Right hindlimb (tissue), 1 donor: ENCODE measurements around the gene SGCG.
"Not testable (repeated sequence)": the region's sequence is repeated elsewhere in the genome, so short reads cannot be mapped to it uniquely, and the experiment has no call there.

Experiments
- DNase-seq: peaks from one replicate; pipeline ENCODE4 v3.0.0-alpha.2; 2018

The SGCG gene

DNA sequence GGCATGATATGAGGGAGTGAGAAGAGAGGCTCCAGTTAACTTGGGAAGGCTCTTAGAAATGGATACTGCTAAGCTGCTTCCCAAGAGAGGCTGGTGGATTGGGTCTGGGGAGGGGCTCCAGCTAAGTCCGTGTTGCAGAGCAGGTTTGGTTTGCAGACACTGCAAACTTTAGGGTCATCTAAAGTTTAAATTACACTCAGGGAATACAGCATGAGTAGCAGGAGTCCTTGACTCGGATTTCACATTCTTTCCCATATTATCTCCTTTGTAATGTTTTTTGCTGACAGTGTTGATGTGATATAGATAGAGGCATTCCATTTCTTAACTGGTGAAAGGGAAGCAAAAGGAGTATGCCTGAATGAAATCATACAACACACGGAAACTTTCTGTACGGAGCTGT lies 31.9 kb downstream of the SGCG start:
- DNase-seq, result peak; percentile 32

DNA sequence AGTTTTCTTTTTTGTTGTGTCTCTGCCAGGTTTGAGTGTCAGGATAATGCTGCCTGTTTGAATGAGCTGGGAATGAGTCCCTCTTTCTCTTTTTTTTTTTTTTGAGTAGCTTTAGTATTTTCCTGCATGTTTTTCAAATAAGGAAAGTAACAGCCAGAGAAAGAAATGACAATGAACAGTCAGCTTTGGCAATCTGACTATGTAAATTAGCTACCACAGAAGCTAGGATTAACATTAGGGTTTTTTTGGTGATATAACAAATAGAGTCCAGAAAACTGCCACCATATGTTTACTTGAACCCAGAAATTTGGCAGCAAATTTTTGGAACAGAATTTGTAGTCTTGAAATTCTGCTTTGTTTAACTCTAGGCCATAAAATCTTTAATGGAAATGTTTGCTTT lies 50.5 kb downstream of the SGCG start:
- DNase-seq, result no peak

DNA sequence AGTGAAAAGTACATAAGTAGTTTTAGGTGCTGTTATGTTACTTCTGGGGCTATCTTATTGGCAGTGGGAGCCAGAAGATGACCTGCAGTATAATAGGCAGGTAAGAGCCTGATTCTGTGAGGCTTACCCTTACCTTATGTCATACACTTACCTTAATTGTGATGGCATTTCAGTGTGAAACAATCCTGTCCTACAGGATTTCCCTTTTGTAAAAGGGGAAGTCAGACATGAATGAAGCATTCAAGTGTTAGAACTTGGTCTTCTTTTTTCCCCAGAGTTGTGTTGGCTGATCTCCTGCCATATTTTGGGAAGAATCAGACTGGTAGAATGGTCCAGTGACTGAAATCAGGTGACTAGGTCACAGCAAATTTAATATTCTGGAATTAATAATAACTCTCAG lies 55.2 kb downstream of the SGCG start:
- no peak for DNase-seq

DNA sequence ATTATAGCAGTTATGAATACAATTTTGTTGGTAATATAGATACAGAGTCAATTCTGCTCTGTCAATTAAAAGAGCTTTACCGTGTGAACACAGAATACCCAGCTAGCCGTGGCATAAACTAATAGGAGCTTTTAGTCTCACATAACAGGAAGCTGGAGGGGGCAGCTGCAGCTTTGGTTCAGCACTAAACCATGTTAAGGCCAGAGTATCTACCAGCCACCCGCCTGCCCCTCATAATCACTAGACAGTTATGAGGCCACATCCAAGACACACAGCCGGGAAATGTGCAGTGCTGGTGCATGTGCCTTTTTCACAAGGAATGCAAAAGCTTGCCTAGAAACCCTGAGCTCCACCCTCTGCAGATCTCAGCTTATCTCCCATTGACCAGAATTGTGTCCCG lies 62.3 kb downstream of the SGCG start:
- DNase-seq, result no peak

DNA sequence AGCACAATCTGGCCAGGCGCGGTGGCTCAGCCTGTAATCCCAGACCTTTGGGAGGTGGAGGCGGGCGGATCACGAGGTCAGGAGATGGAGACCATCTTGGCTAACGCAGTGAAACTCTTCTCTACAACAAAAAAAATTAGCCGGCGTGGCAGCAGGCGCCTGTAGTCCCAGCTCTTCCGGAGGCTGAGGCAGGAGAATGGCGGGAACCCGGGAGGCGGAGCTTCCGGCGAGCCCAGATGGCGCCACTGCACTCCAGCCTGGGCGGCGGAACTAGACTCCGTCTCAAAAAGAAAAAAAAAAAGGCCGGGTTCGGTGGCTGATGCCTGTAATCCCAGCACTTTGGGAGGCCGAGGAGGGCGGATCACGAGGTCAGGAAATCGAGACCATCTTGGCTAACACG lies 67.6 kb downstream of the SGCG start:
- DNase-seq, result not testable (repeated sequence)

DNA sequence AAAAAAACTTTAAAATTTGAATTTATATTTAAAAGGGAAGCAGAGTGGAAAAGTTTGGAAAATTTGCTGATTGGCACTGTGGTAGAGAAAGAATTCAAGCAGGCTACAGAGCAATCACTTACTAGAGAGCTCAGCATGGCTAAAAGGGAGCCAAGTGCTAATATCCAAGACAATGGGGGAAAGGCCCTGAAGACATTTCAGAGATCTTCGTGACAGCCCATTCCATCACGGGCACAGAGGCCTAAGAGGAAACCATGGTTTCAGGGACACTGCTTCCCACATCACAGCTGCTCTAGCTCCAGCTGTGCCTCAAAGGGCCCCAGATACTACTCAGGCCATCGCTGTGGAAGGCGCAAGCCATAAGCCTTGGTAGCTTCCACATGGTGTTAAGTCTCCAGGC lies 73.7 kb downstream of the SGCG start:
- no peak for DNase-seq

DNA sequence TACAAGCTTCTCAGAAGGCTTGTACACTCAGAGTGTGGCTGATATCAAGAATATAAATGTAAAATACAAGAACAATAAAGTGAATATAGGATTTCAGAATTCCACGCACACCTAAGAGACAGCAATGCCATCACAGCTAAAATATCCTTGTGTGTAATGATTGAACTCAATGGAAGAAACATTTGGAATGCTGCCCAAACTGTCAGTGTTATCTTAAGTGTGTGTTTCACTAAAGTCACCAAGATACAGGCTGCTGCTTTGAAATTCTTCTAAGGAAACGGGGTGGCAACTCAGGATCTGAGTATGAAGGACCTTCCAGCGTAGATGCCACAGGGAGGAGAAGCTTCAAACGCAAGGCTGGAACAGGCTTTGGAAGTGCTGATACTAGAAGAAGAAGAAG lies 86.8 kb downstream of the SGCG start:
- no peak for DNase-seq

DNA sequence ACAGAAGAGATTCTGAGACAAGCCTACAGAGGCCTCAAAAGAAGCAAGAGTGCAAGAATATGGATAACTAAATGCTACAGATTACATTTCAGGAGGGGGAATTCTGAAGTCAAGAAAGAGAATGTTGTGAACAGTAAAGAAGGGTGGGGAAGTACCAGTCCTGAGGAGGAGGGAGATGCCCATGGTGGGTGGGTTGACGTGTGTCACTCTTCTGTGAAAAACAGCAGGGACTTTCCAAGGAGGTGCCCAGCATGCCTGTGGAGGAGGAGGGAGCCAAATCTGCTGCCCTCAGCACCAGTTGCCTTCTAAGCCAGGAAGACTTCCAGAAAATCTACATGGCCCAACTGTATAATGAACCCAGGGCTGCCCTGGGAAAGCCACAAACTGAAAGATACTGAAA lies 87.7 kb downstream of the SGCG start:
- DNase-seq, result no peak

DNA sequence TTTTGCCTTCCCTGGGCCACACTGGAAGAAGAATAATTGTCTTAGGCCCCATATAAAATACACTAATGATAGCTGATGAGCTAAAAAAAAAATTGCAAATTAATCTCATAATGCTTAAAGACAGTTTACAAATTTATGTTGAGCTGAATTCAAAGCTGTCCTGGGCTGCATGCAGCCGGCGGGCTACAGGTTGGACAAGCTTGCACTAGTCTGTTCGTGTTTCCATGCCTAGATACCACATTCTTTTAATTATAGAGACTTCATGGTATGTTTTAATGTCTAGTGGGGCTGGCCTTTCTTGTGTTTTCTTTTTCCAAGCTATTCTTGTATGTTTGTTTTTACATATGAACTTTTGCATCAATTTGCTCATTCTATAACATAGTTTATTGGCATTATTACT lies 90.6 kb downstream of the SGCG start:
- no peak for DNase-seq

DNA sequence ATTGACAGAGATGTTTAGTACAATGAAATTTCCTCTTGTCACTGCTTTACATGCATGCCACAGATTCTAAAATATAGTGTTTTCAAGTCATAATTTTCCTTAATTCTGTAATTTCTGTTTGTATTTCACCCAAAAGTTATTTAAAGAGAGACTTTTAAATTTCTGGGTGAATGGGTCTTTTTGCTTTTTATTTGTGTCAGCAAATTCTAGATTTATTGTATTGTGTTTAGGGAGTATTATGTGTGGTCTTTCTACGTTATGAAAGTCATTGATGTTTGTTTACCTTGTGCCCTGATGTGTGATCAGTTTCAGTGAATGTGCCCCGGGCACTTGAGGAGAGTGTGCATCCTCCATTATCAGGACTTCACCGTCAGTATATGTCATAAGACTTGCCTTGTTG lies 92.7 kb downstream of the SGCG start:
- DNase-seq, result no peak

DNA sequence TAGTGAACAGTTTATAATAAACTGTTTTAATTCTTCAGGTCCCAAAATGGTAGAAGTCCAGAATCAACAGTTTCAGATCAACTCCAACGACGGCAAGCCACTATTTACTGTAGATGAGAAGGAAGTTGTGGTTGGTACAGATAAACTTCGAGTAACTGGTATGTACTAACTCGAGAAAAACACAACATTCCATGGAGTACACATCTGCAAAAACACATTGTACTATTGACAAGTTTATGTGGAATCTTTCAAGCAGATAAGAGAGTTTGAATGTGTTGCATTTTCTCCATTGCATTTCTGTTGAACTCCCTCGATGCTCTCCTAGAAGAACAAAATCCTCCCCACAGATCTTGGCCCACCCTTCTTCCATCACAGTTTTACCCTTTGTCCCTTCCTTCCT lies 98.5 kb downstream of the SGCG start:
- no peak for DNase-seq

DNA sequence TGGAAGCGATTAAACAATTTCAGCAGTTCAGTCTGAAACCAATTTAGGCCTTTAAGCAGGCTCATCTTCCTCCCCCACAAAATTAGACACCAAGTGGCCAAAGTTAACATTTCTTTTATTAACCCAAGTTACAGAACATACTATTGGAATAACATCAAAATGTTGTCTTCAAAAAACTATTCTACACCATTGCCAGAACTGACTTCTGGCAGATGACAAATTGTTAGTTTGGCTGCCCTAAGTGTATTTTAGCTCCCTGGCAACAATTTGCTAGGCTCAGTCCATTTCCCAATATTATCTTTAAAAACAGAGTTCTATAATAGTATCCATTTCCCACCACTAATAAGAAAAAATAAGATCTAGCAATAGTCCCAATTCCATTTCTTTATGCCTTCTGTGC lies 107.8 kb downstream of the SGCG start:
- DNase-seq, result no peak

DNA sequence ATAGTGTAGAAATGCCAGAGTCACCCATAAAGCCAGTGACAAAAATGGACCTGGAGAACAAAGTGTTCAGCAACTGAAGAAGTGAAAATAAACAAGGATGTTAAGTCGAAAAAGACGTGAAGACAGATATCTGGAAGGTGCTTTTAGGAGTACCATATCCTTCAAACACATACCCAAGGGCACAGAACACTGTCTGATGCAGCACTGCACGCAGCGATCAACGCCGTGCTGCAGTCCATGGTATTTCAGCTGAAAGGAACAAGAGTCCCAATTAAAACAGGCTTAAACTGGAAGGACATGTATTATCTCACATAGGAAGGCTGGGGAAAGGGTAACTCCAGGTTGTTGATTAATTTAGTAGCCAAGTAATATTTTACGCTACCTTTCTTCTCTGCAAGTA lies 108.2 kb downstream of the SGCG start:
- DNase-seq, result no peak

DNA sequence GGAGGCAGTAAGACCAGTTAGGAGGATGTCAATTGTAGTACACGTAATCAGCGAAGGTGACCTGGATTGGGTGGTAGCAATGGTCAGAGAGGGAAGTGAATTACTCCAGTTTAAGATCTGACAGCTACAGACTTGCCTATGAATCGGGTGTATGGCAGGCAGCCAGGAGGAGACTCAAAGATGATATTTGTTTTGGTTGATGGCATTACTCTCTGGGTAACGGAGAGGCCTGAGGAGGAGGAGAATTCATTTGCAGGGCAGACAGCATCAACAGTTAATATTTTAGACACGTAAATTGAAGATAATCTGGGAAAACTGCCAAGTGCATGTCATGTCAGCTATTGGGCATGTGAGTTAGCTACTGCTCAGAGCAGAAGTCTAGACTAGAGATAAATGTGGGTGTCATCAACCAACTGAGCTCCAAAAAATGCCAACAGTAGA lies 109.2 kb downstream of the SGCG start:
- DNase-seq, result peak; percentile 23

DNA sequence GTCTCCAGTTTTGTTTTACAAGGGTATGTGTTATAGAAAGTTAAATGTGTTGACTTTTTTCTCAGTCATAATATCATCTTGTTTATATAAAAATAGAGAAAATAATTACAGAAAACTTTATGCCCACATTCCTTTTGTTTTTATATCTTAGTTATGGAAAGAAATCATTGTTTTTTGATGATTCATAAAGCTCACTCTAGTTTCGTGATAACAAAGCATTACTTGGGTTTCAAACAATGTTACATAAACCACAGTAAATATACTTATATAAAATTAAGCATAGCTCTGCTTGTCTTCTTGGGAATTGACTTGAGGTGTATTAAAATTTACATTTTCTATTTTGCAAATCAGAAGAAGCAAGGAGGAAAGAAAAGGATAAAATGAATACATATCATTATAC lies 111.8 kb downstream of the SGCG start:
- DNase-seq, result no peak

DNA sequence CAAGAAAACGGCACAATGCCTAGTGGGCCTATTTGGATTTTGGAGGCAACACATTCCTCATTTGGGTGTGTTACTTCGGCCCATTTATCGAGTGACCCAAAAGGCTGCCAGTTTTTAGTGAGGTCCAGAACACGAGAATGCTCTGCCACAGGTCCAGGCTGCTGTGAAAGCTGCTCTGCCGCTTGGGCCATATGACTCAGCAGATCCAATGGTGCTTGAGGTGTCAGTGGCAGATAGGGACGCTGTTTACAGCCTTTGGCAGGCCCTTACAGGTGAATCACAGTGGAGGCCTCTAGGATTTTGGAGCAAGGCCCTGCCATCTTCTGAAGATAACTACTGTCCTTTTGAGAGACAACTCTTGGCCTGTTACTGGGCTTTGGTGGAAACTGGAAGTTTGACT lies 134.1 kb downstream of the SGCG start:
- DNase-seq, result not testable (repeated sequence)

DNA sequence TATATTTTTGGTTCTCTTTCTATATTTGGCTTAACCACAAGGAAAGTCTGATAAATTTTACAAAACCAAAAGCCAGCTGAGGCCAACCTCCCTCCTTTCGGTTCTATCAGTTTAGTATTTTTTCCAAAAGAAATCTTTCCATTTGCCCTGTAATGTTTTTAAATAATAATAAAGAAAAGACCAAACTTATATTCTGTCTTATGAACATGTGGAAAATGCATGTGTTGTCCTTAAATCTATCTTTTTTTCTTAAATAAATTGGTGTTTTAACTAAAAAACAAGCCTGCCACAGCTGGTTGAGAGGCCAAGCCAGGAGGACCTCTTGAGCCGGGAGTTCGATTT lies 139.1 kb downstream of the SGCG start:
- no peak for DNase-seq

DNA sequence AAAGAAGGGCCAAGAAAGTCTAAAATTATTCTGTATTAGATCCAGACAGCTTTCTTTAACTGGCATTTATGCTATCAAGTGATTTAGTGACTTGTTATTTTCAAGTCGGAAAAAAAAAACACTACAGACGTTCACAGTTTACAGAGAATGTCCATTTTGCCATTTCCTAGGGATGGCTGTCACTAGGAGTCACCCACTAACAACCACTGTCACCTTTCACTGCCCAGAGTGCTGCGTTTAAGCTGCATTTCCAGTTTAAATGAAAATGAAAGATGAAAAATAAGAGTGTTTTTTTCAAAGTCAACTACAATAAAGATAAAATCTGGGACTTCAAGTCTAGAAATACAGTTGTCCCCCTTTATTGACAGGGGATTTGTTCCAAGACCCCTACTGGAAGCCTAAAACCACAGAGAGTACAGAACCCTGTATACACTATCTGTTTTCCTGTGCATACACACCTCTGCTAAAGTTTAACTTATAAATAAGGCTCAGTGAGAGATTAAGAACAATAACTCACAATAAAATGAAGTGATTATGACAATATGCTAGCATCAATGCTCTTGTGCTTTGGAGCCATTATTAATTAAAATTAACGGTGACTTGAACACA lies 140.3 kb downstream of the SGCG start:
- no peak for DNase-seq

DNA sequence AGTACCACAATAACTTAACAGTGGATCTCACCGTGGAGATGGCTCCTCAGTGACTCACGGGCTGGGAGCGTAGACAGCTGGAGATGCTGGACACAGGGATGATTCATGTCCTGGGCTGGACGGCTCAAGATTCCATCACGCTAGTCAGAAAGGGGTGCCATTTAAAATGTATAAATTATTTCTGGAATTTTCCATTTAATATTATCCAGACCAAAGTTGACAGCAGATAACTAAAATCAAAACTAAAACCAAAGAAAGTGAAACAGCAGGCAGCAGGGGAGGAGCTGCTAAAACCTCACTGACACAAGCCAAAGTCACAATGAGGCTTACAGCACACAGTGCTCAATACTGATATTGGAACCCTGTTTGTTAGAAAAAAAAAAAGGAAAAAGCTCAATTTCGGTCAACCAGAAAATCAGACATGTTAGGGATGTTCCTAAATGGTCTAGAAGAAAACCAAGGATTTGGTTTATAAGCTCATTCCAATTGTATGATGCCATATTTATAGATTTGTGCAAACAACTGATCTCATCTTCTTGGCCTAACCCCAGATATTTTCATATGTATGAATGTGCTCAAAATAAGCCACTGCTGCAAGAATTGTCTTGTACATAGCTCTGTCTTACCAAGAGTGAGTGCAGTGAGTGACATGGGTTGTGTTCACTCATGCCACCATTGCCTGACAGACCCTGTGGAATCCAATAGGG lies 140.9 kb downstream of the SGCG start:
- peak; percentile 65 for DNase-seq

DNA sequence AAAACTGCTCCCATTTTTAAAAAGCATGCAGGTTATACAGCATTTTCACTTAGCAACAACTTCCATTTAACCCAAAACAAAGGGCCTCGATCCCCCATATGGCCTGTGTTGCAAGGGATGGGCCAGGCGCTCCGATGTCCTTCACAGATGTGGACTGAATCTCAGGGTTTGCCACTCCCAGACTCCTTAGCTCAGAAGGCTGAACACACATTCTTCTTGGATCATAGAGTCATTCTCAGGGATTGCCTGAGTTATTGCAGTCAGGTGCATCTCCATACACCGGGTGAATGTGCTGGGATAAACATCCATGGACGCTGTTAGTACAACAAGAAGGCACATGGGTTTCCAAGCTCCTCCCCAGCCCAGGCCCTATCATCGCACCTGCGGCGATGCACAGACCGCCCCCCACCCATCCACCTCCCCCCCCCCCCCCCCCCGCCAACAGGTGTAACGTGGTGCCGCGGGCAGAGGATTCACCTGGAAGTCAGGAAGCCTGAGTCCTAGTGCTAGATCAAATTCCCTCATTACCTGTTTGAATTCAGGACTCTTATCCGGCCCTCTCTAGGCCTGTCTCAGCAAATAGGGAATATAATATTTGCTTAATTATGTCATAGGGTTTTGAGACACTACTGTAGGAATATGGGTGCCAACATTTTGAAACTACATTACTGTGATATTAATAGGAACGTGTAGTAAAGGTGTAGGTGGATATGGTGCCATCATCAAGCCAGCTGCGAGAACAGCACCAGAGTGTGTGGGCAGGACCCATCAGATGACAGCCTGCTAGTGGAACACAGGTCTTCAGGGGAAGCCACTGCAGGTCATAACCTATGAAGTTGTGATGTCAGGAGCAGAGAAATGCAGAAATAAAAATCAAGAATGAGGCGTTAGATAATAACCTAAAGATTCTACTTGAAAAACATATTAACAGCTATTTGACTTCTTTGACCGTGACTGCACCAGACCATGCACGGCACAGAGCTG lies 141.9 kb downstream of the SGCG start:
- DNase-seq, result no peak

DNA sequence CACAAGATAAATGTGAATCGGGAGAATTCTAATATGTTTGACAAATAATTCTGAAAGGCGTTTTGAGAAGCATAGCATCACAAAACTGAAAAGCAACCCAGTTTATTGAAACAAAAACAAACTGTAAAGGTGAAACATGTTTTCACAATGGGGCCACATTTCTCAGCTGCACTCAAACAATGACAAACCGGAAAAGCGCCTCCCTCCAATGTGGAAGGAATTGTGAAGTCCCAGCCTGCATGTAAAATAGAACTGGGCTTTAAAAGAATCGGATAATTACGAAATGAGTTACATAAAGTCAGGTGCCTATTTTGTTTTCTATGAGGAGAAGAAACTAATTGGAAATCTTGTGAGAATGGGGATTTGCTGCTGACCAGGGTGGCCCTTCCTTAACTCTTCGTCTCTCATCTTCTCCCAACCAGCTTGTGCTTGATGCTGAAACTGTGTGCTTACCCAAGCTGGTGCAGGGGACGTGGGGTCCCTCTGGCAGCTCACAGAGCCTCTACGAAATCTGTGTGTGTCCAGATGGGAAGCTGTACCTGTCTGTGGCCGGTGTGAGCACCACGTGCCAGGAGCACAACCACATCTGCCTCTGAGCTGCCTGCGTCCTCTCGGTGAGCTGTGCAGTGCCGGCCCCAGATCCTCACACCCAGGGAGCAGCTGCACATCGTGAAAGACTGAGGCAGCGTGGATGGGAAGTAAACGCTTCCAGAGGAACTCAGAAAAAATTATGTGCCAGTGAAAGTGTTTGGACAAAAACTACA lies 143.3 kb downstream of the SGCG start:
- no peak for DNase-seq

DNA sequence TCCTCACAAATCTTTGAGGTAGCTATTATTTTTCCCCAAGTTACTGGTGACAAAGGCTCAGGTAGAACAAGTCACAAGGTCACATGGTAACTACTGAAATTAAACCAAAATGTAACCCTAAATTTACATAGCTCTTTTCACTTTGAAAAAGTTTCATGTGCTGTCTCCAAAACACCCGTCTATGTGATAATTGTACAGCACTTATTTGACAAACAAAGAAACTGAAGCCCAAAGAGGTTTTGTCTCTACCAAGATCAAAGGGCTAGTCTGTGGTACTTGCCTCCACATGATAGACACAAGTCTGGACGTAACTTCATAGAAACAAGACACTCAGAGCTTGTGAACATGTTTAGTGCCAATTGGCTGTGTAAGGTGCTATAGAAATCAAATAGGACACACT lies 144.4 kb downstream of the SGCG start:
- no peak for DNase-seq

DNA sequence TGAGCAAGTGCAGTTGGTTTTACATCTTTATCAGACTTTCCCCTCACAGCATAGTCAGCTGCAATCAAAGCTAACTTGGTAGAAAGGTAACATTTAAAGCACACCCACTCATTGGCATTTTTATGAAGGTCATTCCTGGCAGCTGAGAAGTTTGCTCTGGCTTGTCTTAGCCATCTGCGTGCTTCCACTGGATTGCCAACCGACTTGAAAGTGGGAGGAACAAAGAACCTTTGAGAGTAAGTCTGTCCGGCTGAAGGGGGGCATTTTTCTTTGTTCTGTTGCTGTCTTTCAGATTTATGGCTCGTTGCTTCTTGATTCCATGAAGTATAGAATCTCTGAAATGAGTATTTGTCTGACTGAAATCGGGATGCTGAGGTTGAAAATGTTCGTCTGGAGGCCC lies 149.6 kb downstream of the SGCG start:
- no peak for DNase-seq
